IMR-90 (cell line): ENCODE data around the gene C10orf62. TPM values are rescaled to one million over a fixed set of nuclear protein-coding genes. Genes with fewer than 3 reads are reported as not detected.

Experiments used
- ATAC-seq: fragments of 200-7000 bp; cut with Tn5 transposase; 2 replicates; pipeline ENCODE4 v1.9.1; 2020; ENCODE audit warnings: low read depth, mild to moderate bottlenecking, moderate library complexity
- BruUV-seq: library from RNA; stranded (reverse); fragments of 400-500 nt; replicated peaks from 2 replicates; lab custom pipeline; 2021; lab: Mats Ljungman, UMichigan
- CTCF ChIA-PET: fragments of 300-600 bp; formaldehyde crosslinking; extraction: SDS; loops from one replicate; lab custom pipeline; 2021; ENCODE audit warnings: antibody characterized with exemption; lab: Yijun Ruan, JAX
- POLR2A ChIA-PET: fragments of 300-600 bp; sonication (Branson Sonifier 250); formaldehyde crosslinking; loops from one replicate; lab custom pipeline; 2022; ENCODE audit warnings: antibody characterized with exemption; ENCODE audit not compliant: unreplicated experiment; lab: Charles Lee
- DNase-seq: peaks from one replicate; pipeline ENCODE4 v3.0.0; 2013
- H2AFZ ChIP-seq: replicated peaks from 2 replicates; pipeline ENCODE3; 2013; ENCODE audit warnings: low read length, mild to moderate bottlenecking; ENCODE audit not compliant: poor library complexity
- H2AK5ac ChIP-seq: 2 replicates; pipeline ENCODE4 v1.6.1; 2013; ENCODE audit warnings: low read depth, low read length, inconsistent platforms
- H2AK9ac ChIP-seq: replicated peaks from 2 replicates; pipeline ENCODE3; 2013; ENCODE audit warnings: mild to moderate bottlenecking, low read depth, low read length, moderate library complexity; ENCODE audit not compliant: poor library complexity
- H2BK120ac ChIP-seq: 2 replicates; pipeline ENCODE4 v1.6.1; 2013; ENCODE audit warnings: low read depth, low read length, inconsistent platforms
- H2BK15ac ChIP-seq: 3 replicates; pipeline ENCODE4 v1.6.1; 2013; ENCODE audit warnings: low read depth, low read length, inconsistent platforms
- H2BK20ac ChIP-seq: 2 replicates; pipeline ENCODE4 v1.6.1; 2013; ENCODE audit warnings: low read depth, mild to moderate bottlenecking, inconsistent platforms, low read length, moderate library complexity
- H2BK5ac ChIP-seq: 2 replicates; pipeline ENCODE4 v1.6.1; 2013; ENCODE audit warnings: mild to moderate bottlenecking, low read depth, low read length, inconsistent platforms; ENCODE audit not compliant: poor library complexity, severe bottlenecking
- H3K14ac ChIP-seq: replicated peaks from 2 replicates; pipeline ENCODE4 v1.6.1; 2013; ENCODE audit warnings: low read depth, low read length, inconsistent platforms
- H3K18ac ChIP-seq: 2 replicates; pipeline ENCODE4 v1.6.1; 2013; ENCODE audit warnings: low read depth, low read length, control low read depth
- H3K23ac ChIP-seq: 2 replicates; pipeline ENCODE4 v1.6.1; 2013; ENCODE audit warnings: low read depth, low read length, inconsistent platforms
- H3K27ac ChIP-seq: 2 replicates; pipeline ENCODE4 v1.5.1; 2013; ENCODE audit warnings: mild to moderate bottlenecking, control low read depth, low read length; ENCODE audit not compliant: insufficient read depth
- H3K27me3 ChIP-seq: 2 replicates; pipeline ENCODE4 v1.6.1; 2013; ENCODE audit warnings: low read length; ENCODE audit not compliant: control insufficient read depth, insufficient read depth
- H3K36me3 ChIP-seq: 2 replicates; pipeline ENCODE4 v1.6.1; 2013; ENCODE audit warnings: low read length, mixed read lengths; ENCODE audit not compliant: control insufficient read depth, insufficient read depth
- H3K4ac ChIP-seq: 2 replicates; pipeline ENCODE4 v1.6.1; 2013; ENCODE audit warnings: low read depth, low read length, inconsistent platforms
- H3K4me1 ChIP-seq: 2 replicates; pipeline ENCODE4 v1.6.1; 2013; ENCODE audit warnings: low read length, mixed read lengths; ENCODE audit not compliant: control insufficient read depth, insufficient read depth
- H3K4me2 ChIP-seq: 2 replicates; pipeline ENCODE4 v1.6.1; 2013; ENCODE audit warnings: low read depth, mild to moderate bottlenecking, control low read depth, low read length, moderate library complexity
- H3K4me3 ChIP-seq: 2 replicates; pipeline ENCODE4 v1.5.1; 2013; ENCODE audit warnings: low read depth, mild to moderate bottlenecking, control low read depth, low read length, moderate library complexity; ENCODE audit not compliant: insufficient read depth
- H3K56ac ChIP-seq: 2 replicates; pipeline ENCODE4 v1.6.1; 2013; ENCODE audit warnings: low read length, inconsistent platforms; ENCODE audit not compliant: insufficient read depth; ENCODE audit errors: extremely low read depth
- H3K79me1 ChIP-seq, 2 experiments: 2 replicates each; pipeline ENCODE4 v1.6.1; 2013; ENCODE audit warnings: low read length in 2 of 2, inconsistent platforms in 1 of 2, low read depth in 1 of 2
- H3K9ac ChIP-seq: 2 replicates; pipeline ENCODE4 v1.6.1; 2013; ENCODE audit warnings: low read depth, low read length, control low read depth
- H3K9me1 ChIP-seq: 2 replicates; pipeline ENCODE4 v1.6.1; 2013; ENCODE audit warnings: low read length, inconsistent platforms; ENCODE audit not compliant: insufficient read depth
- H3K9me3 ChIP-seq: 2 replicates; pipeline ENCODE4 v1.6.1; 2013; ENCODE audit warnings: low read length; ENCODE audit not compliant: control insufficient read depth, insufficient read depth
- H4K20me1 ChIP-seq: 2 replicates; pipeline ENCODE4 v1.6.1; 2013; ENCODE audit warnings: low read length, inconsistent platforms; ENCODE audit not compliant: insufficient read depth
- H4K5ac ChIP-seq: 2 replicates; pipeline ENCODE4 v1.6.1; 2013; ENCODE audit warnings: mild to moderate bottlenecking, low read depth, low read length, control low read depth
- H4K8ac ChIP-seq, 2 experiments: 2 replicates each; pipeline ENCODE4 v1.6.1; 2013; ENCODE audit warnings: low read depth in 2 of 2, low read length in 2 of 2, control low read depth in 1 of 2, inconsistent platforms in 1 of 2
- H4K91ac ChIP-seq: 2 replicates; pipeline ENCODE4 v1.6.1; 2013; ENCODE audit warnings: low read depth, low read length, inconsistent platforms; ENCODE audit not compliant: insufficient read depth
- CEBPB ChIP-seq: IDR thresholded peaks from 2 replicates; pipeline ENCODE4 v1.6.1; 2012; ENCODE audit warnings: low read depth, low read length, improper control_type of control experiment
- CHD1 ChIP-seq: IDR thresholded peaks from 2 replicates; pipeline ENCODE4 v1.6.1; 2012; ENCODE audit warnings: low read depth, low read length, improper control_type of control experiment
- FOS ChIP-seq: fragments of 150-350 bp; IDR thresholded peaks from 2 replicates; pipeline ENCODE4 v1.6.1; 2016; ENCODE audit warnings: low read depth, low read length
- MAFK ChIP-seq: IDR thresholded peaks from 2 replicates; pipeline ENCODE4 v1.6.1; 2012; ENCODE audit warnings: low read depth, low read length, improper control_type of control experiment
- MAZ ChIP-seq: IDR thresholded peaks from 2 replicates; pipeline ENCODE4 v1.6.1; 2012; ENCODE audit warnings: low read depth, mild to moderate bottlenecking, low read length, improper control_type of control experiment, moderate library complexity, borderline replicate concordance
- POLR2A ChIP-seq: IDR thresholded peaks from 2 replicates; pipeline ENCODE4 v1.6.1; 2012; ENCODE audit warnings: mild to moderate bottlenecking, low read depth, low read length
- RAD21 ChIP-seq: IDR thresholded peaks from 2 replicates; pipeline ENCODE4 v1.6.1; 2012; ENCODE audit warnings: low read length, improper control_type of control experiment
- RCOR1 ChIP-seq: IDR thresholded peaks from 2 replicates; pipeline ENCODE4 v1.6.1; 2012; ENCODE audit warnings: mild to moderate bottlenecking, low read length, improper control_type of control experiment; ENCODE audit not compliant: insufficient replicate concordance
- SMC3 ChIP-seq: fragments of 150-350 bp; IDR thresholded peaks from 2 replicates; pipeline ENCODE4 v1.6.1; 2016; ENCODE audit warnings: low read depth, mild to moderate bottlenecking, antibody characterized with exemption, low read length, moderate library complexity
- WGBS, 2 experiments: methylation state at CpG; one replicate each; pipeline versions ENCODE4 v1.1.5 to v1.1.7; 2013; ENCODE audit warnings: missing lambda C conversion rate in 2 of 2; ENCODE audit not compliant: insufficient read length in 1 of 2; ENCODE audit errors: extremely low coverage in 2 of 2; 5-methylcytosine and 5-hydroxymethylcytosine counted together
- dilution Hi-C: fragments of 300-500 bp; cut with HindIII; formaldehyde crosslinking; loops from one replicate; pipeline ENCODE4 v1.14.3; 2018; ENCODE audit warnings: low sequenced_read_pairs; ENCODE audit not compliant: unreplicated experiment
- in situ Hi-C: fragments of 300-500 bp; cut with MboI; formaldehyde crosslinking; loops from 3 replicates; pipeline ENCODE4 v1.14.3; 2019; ENCODE audit warnings: low sequenced_read_pairs, inconsistent platforms, mixed read lengths
- intact Hi-C: fragments of 100-400 bp; cut with micrococcal nuclease; formaldehyde crosslinking; loops from 2 replicates; pipeline ENCODE4 v1.10.0; 2022
- polyA plus RNA-seq, 3 experiments: library from polyadenylated mRNA; depleted of rRNA; stranded (reverse); fragments of >200 nt; gene quantifications; 2 replicates each; pipeline ENCODE4 v1.2.3, GENCODE V29; 2012; ENCODE audit warnings: low replicate concordance in 1 of 3
- total RNA-seq: library from RNA; depleted of rRNA; stranded (reverse); fragments of >200 nt; gene quantifications from 2 replicates; pipeline ENCODE4 v1.2.3, GENCODE V29; 2012
- TF ChIP-seq, protein P1 (sequence below): fragments of 150-350 bp; IDR thresholded peaks from 2 replicates; pipeline ENCODE4 v1.6.1; 2017; ENCODE audit warnings: mild to moderate bottlenecking, antibody characterized with exemption, low read length, low read depth
- TF ChIP-seq, protein P2 (sequence below): fragments of 150-350 bp; IDR thresholded peaks from 2 replicates; pipeline ENCODE4 v1.6.1; 2016; ENCODE audit warnings: low read depth, mild to moderate bottlenecking, low read length, moderate library complexity, borderline replicate concordance

Gene C10orf62
- total and polyA plus RNA-seq, 2 of the 4 experiments (the other 2 are of a cell fraction): not detected

DNA sequence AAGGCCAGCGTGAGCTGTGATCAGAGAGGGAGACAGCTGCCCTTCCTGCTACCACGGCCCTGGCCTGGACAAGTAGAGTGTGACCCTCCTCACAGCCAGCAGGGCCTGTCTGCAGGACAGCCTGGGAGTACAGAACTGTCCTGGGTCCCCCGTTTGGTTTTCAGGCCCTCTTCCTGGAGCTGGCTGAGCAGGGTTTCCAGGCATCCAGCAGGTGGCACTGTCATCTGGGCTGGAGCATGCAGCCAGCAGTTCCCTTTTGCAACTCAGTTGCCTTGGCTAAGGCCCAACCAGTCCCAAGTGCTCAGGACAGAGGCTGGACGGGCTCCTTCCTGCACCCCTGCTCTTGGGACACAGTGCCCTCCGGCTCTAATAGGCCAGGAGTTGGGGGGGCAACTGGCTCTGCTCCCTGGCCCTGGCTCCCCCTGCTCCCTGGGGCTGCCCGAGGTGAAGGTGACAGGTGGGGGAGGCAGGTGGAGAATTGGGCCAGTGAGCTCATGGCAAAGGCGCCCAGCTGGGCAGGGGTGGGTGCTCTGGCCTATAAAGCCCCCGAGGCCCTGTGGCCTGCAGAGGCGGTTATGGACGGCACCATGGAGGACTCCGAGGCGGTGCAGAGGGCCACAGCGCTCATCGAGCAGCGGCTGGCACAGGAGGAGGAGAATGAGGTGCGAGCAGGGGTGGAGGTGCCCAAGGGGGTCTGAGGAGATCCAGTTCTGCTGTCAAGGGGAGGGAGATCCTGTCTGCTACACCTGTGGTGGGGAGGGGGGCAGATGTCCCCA lies 17.1 kb upstream of the C10orf62 start, which contains the start of gene ANKRD2 (continued):
- TF ChIP-seq RAD21: peak; percentile 93
- TF ChIP-seq POLR2A: no peak

DNA sequence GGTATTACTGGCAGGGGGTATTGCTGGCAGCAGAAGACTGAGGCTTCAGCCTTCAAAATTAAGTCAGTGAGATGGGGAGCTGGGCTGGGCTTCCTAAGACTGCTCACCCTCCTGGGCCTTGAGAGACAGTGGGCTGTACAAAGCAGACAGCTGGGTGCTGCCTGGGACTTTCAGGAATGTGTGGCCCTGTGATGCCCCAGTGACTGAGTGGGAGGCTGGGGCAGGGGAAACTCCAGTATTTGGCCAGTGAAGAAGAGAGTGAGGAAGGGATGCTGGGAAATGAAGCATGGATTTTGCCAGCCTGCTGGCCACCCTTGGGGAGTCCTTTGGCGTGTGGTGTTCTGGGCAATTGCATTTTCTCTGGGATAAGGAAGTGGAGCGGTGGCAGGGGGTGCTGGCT lies 16.5 kb upstream of the C10orf62 start:
- DNase-seq (peak; percentile 30), ATAC-seq (no peak; the same call in 1 of the 2 replicates)
- H3K23ac ChIP-seq: no peak overlapping the region
- H3K18ac ChIP-seq: no peak overlapping the region
- ChIA-PET POLR2A (interaction anchor here (0.7 kb wide), 1 partner anchor 83 kb away, joined by 4 read pairs; no protein-coding TSS in a partner anchor), CTCF (interaction anchor here (1.1 to 1.3 kb wide), 2 partner anchors 23 to 158 kb away, joined by 3 to 4 read pairs; no protein-coding TSS in a partner anchor)
- H3K4me2 ChIP-seq: no peak overlapping the region
- peak overlapping the region; percentile 74 for H2AK9ac ChIP-seq
- 0 out of 2 replicates have a peak overlapping the region, but pooled peaks have one; percentile 29 for H2AK5ac ChIP-seq
- in situ Hi-C loops: loop anchor here (10.0 kb wide), 1 partner anchor 162 kb away; the partner anchor contains the start of gene ZFYVE27
- no peaks in the 10 kb centered on the region for H3K79me1 ChIP-seq
- TF ChIP-seq, protein P1, sequence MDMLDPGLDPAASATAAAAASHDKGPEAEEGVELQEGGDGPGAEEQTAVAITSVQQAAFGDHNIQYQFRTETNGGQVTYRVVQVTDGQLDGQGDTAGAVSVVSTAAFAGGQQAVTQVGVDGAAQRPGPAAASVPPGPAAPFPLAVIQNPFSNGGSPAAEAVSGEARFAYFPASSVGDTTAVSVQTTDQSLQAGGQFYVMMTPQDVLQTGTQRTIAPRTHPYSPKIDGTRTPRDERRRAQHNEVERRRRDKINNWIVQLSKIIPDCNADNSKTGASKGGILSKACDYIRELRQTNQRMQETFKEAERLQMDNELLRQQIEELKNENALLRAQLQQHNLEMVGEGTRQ: no peak
- TF ChIP-seq CHD1: no peak
- no peak for TF ChIP-seq RCOR1
- TF ChIP-seq RAD21: no peak
- TF ChIP-seq, protein P2, sequence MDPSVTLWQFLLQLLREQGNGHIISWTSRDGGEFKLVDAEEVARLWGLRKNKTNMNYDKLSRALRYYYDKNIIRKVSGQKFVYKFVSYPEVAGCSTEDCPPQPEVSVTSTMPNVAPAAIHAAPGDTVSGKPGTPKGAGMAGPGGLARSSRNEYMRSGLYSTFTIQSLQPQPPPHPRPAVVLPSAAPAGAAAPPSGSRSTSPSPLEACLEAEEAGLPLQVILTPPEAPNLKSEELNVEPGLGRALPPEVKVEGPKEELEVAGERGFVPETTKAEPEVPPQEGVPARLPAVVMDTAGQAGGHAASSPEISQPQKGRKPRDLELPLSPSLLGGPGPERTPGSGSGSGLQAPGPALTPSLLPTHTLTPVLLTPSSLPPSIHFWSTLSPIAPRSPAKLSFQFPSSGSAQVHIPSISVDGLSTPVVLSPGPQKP: no peak
- no peak for TF ChIP-seq SMC3
- TF ChIP-seq POLR2A: no peak
- no peak for TF ChIP-seq MAFK
- TF ChIP-seq CEBPB: no peak
- no peak for TF ChIP-seq FOS
- no peak for TF ChIP-seq MAZ
- no peak overlapping the region for H2BK20ac ChIP-seq
- no peak overlapping the region for H3K14ac ChIP-seq
- no peak overlapping the region for H4K5ac ChIP-seq
- WGBS, 2 experiments: 90% methylated on average over 2 of the region's 2 CpGs; no CpG with 5 or more reads in 1 of the 2 experiments
- H2AFZ ChIP-seq: peak overlapping the region; percentile 17
- H2BK5ac ChIP-seq: no peak overlapping the region
- no peak overlapping the region for H3K9ac ChIP-seq
- no peaks in the 10 kb centered on the region for H3K9me3 ChIP-seq
- H3K27ac ChIP-seq: no peak overlapping the region
- H3K36me3 ChIP-seq: peaks cover 18% of the 10 kb centered on the region
- H3K56ac ChIP-seq: no peak overlapping the region
- no peak overlapping the region for H2BK120ac ChIP-seq
- H3K4ac ChIP-seq: no peak overlapping the region
- H3K4me3 ChIP-seq: no peak overlapping the region
- intact Hi-C loops: loop anchor here (5.0 kb wide), 1 partner anchor 159 kb away; no protein-coding TSS in a partner anchor
- no peak overlapping the region for H4K8ac ChIP-seq
- dilution Hi-C loops: no loop called here
- H3K27me3 ChIP-seq: no peaks in the 10 kb centered on the region; the same call in 1 of the 2 replicates
- BruUV-seq: no TSS peak
- H4K20me1 ChIP-seq: peaks cover 5% of the 10 kb centered on the region; the same call in 1 of the 2 replicates
- H3K4me1 ChIP-seq: peaks cover 16% of the 10 kb centered on the region
- no peak overlapping the region for H4K91ac ChIP-seq
- peaks cover 11% of the 10 kb centered on the region for H3K9me1 ChIP-seq
- no peak overlapping the region for H2BK15ac ChIP-seq
